ENCODE results near the gene CES2.
"Not testable (repeated sequence)": the region's sequence is repeated elsewhere in the genome, so short reads cannot be mapped to it uniquely, and the experiment has no call there.

Gene CES2

GRCh38 chr16:66935314-66936011, at the start of gene CES2:
Gene CES2 (plus strand): TSS chr16:66935516. CDS start chr16:66935636, 120 bp downstream.
- peak in 5 of 58 donors; percentile 17 to 34 (median 21) for DNase-seq

GRCh38 chr16:66886321-66886720, 49.0 kb upstream of the CES2 start:
- DNase-seq: no peak

- no peak for DNase-seq
Observed at GRCh38 chr16:66886914-66887313, 48.4 kb upstream of the CES2 start.

DNA sequence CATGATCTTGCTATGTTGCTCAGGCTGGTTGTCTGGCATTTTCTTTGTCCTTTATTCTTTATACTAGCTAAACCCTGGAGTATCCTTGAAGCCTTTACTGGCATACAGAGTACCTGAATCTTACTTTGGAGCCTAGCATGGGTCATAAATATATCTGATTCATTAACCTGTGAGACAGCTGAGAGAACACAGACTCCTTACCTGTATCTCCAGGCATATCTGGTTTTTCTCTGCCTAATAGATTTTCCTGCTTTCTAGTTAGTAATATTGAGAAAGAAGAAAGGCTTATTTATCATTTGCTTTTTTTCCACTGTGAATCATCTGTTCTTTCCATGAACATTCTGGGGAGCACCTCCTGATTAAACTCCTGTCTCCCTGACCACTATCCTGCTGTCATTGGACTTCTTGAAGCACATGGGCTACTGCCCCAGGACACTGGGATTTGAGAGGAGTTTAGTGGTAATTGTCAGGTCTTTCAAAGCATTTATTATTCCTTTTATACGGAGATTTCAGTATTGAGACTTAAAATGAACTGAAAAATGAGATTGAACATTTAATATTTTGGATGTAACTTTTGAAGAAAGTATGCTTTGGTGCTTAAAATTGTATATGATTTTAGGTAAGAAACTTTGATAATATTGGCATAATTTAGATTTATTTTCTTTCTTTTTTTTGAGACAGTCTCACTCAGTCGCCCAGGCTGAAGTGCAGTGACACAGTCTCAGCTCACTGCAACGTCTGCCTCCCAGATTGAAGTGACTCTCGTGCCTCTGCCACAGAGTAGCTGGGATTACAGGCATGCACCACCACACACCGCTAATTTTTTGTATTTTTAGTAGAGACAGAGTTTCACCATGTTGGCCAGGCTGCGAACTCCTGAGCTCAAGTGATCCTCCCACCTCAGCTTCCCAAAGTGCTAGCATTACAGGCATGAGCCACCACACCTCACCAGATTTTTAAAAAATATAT, 46.4 kb upstream of the CES2 start:
- DNase-seq: no peak

GRCh38 chr16:66889622-66890021, 45.7 kb upstream of the CES2 start:
- no peak for DNase-seq

- DNase-seq: no peak
Observed at GRCh38 chr16:66890799-66891198, 44.5 kb upstream of the CES2 start.

DNA sequence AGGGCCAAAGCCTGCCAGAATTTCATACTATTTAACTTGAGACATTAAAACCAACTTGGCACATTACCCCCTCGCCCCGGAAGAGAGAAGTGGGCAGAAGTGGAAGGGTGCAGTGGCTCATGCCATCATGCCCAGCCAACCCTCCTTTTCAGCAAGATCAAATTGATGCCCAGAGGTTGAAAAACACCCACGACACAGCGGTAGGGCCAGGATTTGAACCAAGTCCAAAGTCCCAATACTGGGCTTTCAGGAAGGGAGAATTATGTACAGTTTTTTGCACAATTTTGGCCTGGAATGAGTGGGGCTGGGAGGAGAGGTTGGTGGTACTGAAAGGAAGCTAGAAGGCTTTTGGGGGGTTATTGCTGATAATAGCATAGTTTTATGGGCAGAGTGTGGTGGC, 44.0 kb upstream of the CES2 start:
- DNase-seq: no peak

GRCh38 chr16:66891797-66892196, 43.5 kb upstream of the CES2 start:
- DNase-seq: no peak

GRCh38 chr16:66894055-66894454, 41.3 kb upstream of the CES2 start:
- no peak for DNase-seq

DNA sequence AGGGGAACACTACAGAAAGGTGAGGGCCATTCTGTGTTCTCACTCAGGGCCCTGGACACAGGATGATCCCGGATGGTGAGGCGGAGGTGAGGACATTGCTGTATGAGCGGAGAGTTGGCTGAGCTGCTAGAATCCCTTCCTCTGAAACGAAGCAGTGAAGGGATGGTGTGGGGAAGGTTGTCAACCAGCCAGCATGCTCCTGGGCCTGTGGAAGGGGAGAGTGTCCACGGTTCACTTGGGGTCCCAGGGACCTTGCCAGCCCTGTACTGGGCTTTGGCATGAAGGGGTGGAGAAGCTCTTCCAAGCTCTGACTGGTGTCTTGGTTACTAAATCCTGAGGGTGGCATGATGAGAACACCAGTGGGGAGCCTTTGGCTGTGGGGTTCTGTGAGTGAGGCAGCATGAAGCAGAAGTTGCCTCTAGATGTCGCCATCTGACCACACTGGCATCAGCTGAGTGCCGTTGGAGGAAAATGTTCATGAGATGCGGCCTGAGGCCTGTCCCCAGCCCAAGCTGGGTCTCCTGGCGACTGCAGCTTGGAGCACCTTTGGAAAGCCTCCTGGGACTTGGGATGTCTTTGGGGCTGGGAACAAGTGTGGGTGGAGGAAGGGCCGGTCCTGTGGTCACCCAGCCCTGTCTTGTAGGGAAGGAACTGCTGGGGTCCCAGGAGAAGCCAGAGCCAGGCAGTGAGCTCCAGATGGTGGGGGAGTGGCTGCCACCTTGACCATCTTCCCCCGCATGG, 40.2 kb upstream of the CES2 start:
- DNase-seq: peak in 53 of 58 donors; percentile 24 to 83 (median 57)

- no peak for DNase-seq
Observed at GRCh38 chr16:66895689-66895979, 39.7 kb upstream of the CES2 start.

DNA sequence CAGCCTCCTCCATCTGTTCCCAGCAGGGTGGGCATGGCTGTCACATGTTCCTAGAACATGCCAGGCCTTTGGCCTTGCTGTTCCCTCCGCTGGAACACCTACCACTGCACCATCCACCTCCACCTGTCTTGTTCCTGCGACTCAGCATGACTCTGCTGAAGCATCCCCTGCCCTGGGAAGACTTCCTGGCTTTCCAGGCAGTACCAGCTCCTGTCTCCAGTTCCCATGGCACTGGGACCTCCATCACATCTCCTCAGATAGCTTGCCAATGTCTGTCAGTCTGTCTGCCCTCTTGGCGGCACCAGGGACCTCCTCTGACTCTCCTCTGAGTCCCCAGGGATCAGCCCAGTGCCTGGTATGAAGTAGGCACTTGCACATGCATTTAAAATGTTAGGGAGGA, 39.3 kb upstream of the CES2 start:
- DNase-seq: peak in 2 of 58 donors; percentile 13 to 40

DNA sequence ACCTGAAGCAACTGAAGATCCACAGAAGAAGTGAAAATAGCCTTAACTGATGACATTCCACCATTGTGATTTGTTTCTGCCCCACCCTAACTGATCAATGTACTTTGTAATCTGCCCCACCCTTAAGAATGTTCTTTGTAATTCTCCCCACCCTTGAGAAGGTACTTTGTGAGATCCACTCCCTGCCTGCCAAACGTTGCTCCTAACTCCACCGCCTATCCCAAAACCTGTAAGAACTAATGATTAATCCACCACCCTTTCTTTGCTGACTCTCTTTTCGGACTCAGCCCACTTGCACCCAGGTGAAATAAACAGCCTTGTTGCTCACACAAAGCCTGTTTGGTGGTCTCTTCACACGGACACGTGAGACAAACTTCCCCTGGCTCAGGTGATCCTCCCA, 38.6 kb upstream of the CES2 start:
- not testable (repeated sequence) for DNase-seq

DNA sequence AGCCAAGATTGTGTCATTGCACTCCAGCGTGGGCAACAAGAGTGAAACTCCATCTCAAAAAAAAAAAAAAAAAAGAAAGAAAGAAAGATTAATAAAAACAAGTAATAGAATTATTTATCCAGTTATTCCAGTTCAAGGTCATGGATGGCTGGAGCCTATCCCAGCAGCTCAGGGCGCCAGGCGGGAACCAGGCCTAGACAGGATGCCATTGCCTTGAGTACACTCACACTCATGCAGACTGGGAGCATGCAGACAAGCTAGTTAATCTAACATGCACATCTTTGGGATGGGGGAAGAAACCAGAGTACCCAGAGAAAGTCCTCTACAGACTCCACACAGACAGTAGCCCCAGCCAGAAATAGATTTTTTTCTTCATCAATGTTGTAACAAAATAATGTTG, 37.1 kb upstream of the CES2 start:
- no peak for DNase-seq

- DNase-seq: no peak
Observed at GRCh38 chr16:66898933-66899309, 36.4 kb upstream of the CES2 start.

DNA sequence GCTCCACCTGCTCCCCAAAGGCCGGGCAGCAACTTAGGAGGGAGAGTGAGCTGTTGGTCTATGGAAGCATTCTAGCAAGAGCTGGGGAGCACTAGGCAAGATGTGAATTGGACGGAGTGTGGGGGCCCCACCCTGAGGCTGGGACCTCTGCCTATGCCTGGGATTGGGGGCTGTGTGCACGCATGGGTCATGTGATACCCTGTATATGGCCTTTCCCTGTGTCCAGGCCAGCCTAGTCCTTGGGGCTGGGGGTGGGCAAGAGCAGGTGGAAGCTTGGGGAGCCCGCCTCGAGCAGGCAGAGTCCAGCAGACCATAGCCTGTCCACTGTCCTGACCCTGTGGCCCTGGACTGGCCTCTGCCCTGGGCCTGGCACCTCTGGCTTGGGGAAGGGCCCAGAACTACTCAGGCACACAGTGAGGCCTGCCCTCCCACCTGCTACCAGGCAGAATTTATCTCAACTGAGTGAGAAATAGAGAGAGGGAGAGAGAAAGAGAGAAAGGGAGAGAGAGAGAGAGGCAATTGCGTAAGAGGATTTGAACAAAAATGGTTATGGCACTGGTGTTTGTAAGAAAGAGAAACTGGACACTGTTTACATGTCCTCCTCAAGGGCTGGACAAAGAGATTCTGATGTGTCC, 35.9 kb upstream of the CES2 start:
- no peak for DNase-seq

DNA sequence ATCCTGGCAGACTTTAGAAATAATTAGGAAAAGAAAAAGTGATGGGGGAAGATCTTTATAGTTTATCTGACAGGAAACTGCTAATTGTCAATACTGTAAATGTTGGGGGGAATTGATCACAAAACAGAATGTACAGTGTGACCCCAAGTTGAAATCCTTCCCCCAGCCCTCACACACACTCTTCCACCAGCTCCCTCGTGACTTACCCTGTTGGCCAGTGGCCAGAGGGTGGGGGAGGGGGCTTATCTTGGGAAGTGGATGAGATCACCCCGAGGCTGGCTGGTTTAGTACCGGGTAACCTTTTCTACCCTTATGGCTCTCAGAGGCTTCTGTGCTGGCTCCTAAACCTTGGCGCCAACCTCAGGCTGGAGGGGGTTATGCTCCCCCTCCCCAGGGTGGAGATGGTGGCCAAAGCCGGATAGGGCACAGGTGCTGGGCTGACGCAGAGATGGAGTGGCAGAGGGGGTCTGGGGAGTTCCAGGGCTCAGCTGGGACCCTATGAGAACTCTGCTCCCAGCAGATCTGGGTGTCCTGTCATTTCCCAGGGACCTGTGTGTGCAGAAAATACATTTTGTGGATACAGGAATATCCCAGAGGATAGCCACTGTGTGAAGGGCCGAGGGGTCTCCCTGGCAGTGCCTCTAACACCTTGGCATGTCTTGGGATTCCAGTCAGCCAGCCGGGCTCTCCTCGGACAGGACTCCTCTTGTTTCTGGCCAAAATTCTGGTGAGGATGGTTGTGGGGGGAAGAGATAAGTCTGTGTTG, 35.2 kb upstream of the CES2 start:
- DNase-seq: peak in 5 of 58 donors; percentile 16 to 63 (median 20)

GRCh38 chr16:66900721-66901441, 34.4 kb upstream of the CES2 start:
- peak in 9 of 58 donors; percentile 6 to 51 (median 22) for DNase-seq

GRCh38 chr16:66901626-66902025, 33.7 kb upstream of the CES2 start:
- no peak for DNase-seq
